K562 (cell line): ENCODE measurements around the gene ARMC8. TPM values are rescaled to one million over a fixed set of nuclear protein-coding genes. Genes with fewer than 3 reads are reported as not detected.

Source experiments
- ELF1 ChIP-seq: fragments of 200-800 bp; sonication (Bioruptor generic); IDR thresholded peaks from 2 replicates; pipeline ENCODE4 v1.6.1; 2016; ENCODE audit warnings: missing genetic modification characterization, missing compliant biosample characterization
- FOXA3 ChIP-seq, 2 experiments: fragments of 450-650 bp in 1 of 2; sonication (generic) in 1 of 2; formaldehyde crosslinking; IDR thresholded peaks in 1 of 2; conservative IDR thresholded peaks in 1 of 2; 2 replicates each; pipeline versions ENCODE4 v1.4.0 to v1.8.0; 2020 to 2022; ENCODE audit warnings: mild to moderate bottlenecking in 2 of 2, missing genetic modification reagents in 1 of 2
- IFI16 ChIP-seq: fragments of 250-450 bp; sonication (Bioruptor Pico); IDR thresholded peaks from 2 replicates; pipeline ENCODE4 v2.1.2; 2022; ENCODE audit warnings: mild to moderate bottlenecking, inconsistent platforms
- IRF9 ChIP-seq: fragments of 450-650 bp; IDR thresholded peaks from 2 replicates; pipeline ENCODE4 v1.6.1; 2016; ENCODE audit warnings: missing biosample characterization, missing genetic modification characterization
- JUNB ChIP-seq: fragments of 450-650 bp; formaldehyde crosslinking; conservative IDR thresholded peaks from 2 replicates; pipeline ENCODE4 v1.4.0; 2020; ENCODE audit warnings: mild to moderate bottlenecking
- MAFF ChIP-seq: IDR thresholded peaks from 2 replicates; pipeline ENCODE4 v1.6.1; 2012; ENCODE audit warnings: low read length, improper control_type of control experiment
- MIER1 ChIP-seq: fragments of 450-650 bp; IDR thresholded peaks from 2 replicates; pipeline ENCODE4 v1.6.1; 2016; ENCODE audit warnings: antibody characterized with exemption, mild to moderate bottlenecking, low read depth
- MITF ChIP-seq: IDR thresholded peaks from 2 replicates; pipeline ENCODE4 v1.6.1; 2014; ENCODE audit warnings: antibody characterized with exemption
- POLR2H ChIP-seq: IDR thresholded peaks from 2 replicates; pipeline ENCODE4 v1.6.1; 2016; ENCODE audit warnings: missing genetic modification characterization, low read depth, mild to moderate bottlenecking, control low read depth, missing compliant biosample characterization, moderate library complexity
- RBM15 ChIP-seq: fragments of 200-400 bp; formaldehyde crosslinking; IDR thresholded peaks from 2 replicates; pipeline ENCODE4 v1.6.1; 2018; ENCODE audit warnings: mild to moderate bottlenecking, low read length, moderate library complexity; ENCODE audit not compliant: insufficient read depth
- RNF2 ChIP-seq: sonication (generic); IDR thresholded peaks from 2 replicates; pipeline ENCODE4 v1.6.1; 2016
- SMAD1 ChIP-seq: fragments of 150-350 bp; IDR thresholded peaks from 2 replicates; pipeline ENCODE4 v1.6.1; 2014; ENCODE audit warnings: low read length, low read depth; ENCODE audit not compliant: partially characterized antibody
- SRSF1 ChIP-seq: fragments of 200-400 bp; formaldehyde crosslinking; IDR thresholded peaks from 2 replicates; pipeline ENCODE4 v1.6.1; 2017; ENCODE audit warnings: mild to moderate bottlenecking, low read depth, low read length, moderate library complexity
- TEAD2 ChIP-seq: fragments of 450-650 bp; IDR thresholded peaks from 2 replicates; pipeline ENCODE4 v1.6.1; 2016; ENCODE audit warnings: missing genetic modification characterization, control low read depth, missing compliant biosample characterization
- TSC22D4 ChIP-seq: fragments of 450-650 bp; IDR thresholded peaks from 2 replicates; pipeline ENCODE4 v1.6.1; 2016; ENCODE audit warnings: missing genetic modification characterization, missing biosample characterization, control low read depth
- USF2 ChIP-seq: sonication (generic); formaldehyde crosslinking; IDR thresholded peaks from 2 replicates; pipeline ENCODE4 v1.5.0; 2020; ENCODE audit warnings: missing genetic modification reagents
- XRCC3 ChIP-seq: fragments of 450-650 bp; IDR thresholded peaks from 2 replicates; pipeline ENCODE4 v1.6.1; 2017; ENCODE audit warnings: mild to moderate bottlenecking, moderate library complexity
- ZMIZ1 ChIP-seq, 2 experiments: fragments of 150-350 bp in 1 of 2; IDR thresholded peaks; 2 replicates each; pipeline ENCODE4 v1.6.1; 2012 to 2016; ENCODE audit warnings: low read depth in 2 of 2, low read length in 2 of 2, mild to moderate bottlenecking in 1 of 2, moderate library complexity in 1 of 2
- ZNF174 ChIP-seq: fragments of 250-450 bp; sonication (Bioruptor Pico); IDR thresholded peaks from 2 replicates; pipeline ENCODE4 v1.4.0; 2020; ENCODE audit warnings: mild to moderate bottlenecking
- ZNF408 ChIP-seq: fragments of 250-450 bp; sonication (Bioruptor Pico); IDR thresholded peaks from 2 replicates; pipeline ENCODE4 v1.4.0; 2020; ENCODE audit warnings: low read depth, mild to moderate bottlenecking, moderate library complexity
- ZNF507 ChIP-seq: conservative IDR thresholded peaks from 2 replicates; pipeline ENCODE4 v1.6.1; 2017; ENCODE audit warnings: missing genetic modification characterization, missing compliant biosample characterization
- ZNF586 ChIP-seq: fragments of 450-650 bp; formaldehyde crosslinking; conservative IDR thresholded peaks from 2 replicates; pipeline ENCODE4 v1.4.0; 2020; ENCODE audit warnings: mild to moderate bottlenecking, moderate library complexity
- polyA plus RNA-seq, 8 experiments: library from polyadenylated mRNA; depleted of rRNA in 4 of 8; stranded (reverse) in 5 of 8; unstranded in 3 of 8; fragments of >200 nt; fragmentation: Nextera tagmentation in 2 of 8; fragmentation: Illumina TruSeq in 1 of 8; extraction: Ambion mirVana in 2 of 8; extraction: Trizol in 1 of 8; gene quantifications; 2 replicates each; pipeline versions ENCODE4 v1.2.1 to v1.2.3, GENCODE V29; 2011 to 2014; ENCODE audit warnings: inconsistent platforms in 1 of 8, missing spikeins in 1 of 8
- total RNA-seq, 7 experiments: library from RNA; depleted of rRNA in 6 of 7; stranded (reverse); fragments of >200 nt in 6 of 7; fragmentation: Illumina TruSeq in 2 of 7; extraction: Trizol in 2 of 7; gene quantifications; 2 replicates each; pipeline versions ENCODE4 v1.2.1 to v1.2.3, GENCODE V29; 2011 to 2021; ENCODE audit warnings: low replicate concordance in 1 of 7

ARMC8 gene
- total and polyA plus RNA-seq, 9 of the 15 experiments (the other 6 are each of a cell fraction or from before 2014, with no cell fraction given), result 22.4 to 76.1 (median 37.3) TPM

GRCh38 chr3:138174421-138175131, 12.5 kb upstream of the ARMC8 start, which contains the start of gene DBR1 (continued):
- no peak for TF ChIP-seq MITF
- peak; percentile 61 for TF ChIP-seq MAFF
- TF ChIP-seq TSC22D4 (tag), result no peak
- no peak for TF ChIP-seq ZNF586 (CRISPR knock-in tag)
- TF ChIP-seq XRCC3, result no peak
- TF ChIP-seq TEAD2 (tag), result no peak
- no peak for TF ChIP-seq MIER1
- TF ChIP-seq IRF9 (tag), result no peak
- no peak for TF ChIP-seq USF2 (CRISPR knock-in tag)
- TF ChIP-seq POLR2H (tag), result peak; percentile 78
- no peak for TF ChIP-seq IFI16 (CRISPR knock-in tag)
- TF ChIP-seq JUNB (CRISPR knock-in tag), result no peak
- TF ChIP-seq FOXA3 (CRISPR knock-in tag; conservative IDR thresholded peaks at IDR 0.05 in 1 of 2, IDR thresholded peaks at IDR 0.05 in 1 of 2), result no peak
- TF ChIP-seq ZMIZ1 (IDR thresholded peaks at IDR 0.05; ENCODE audit: low read depth in 2 of 2, low read length in 2 of 2), result no peak
- TF ChIP-seq SRSF1, result no peak
- TF ChIP-seq SMAD1, result no peak
- TF ChIP-seq ZNF174 (CRISPR knock-in tag), result no peak
- TF ChIP-seq ELF1 (tag), result peak; percentile 90
- TF ChIP-seq ZNF408 (CRISPR knock-in tag), result no peak
- TF ChIP-seq RBM15, result no peak
- peak; percentile 25; the same call in 1 of the 2 replicates for TF ChIP-seq RNF2
- no peak for TF ChIP-seq ZNF507 (tag)
